AG10803 (cell line): ENCODE results near the gene PRIM1.

Source experiments
- DNase-seq: peaks from one replicate; pipeline ENCODE4 v3.0.0; 2010; ENCODE audit warnings: low read depth
- H3K4me3 ChIP-seq: 2 replicates; pipeline ENCODE4 v1.5.1; 2011; ENCODE audit warnings: mild to moderate bottlenecking, low read length, control low read depth
- TF ChIP-seq, protein P1 (sequence below): conservative IDR thresholded peaks from 2 replicates; pipeline ENCODE4 v1.5.1; 2011; ENCODE audit warnings: mild to moderate bottlenecking, low read length, control low read depth, inconsistent platforms

PRIM1 gene

DNA sequence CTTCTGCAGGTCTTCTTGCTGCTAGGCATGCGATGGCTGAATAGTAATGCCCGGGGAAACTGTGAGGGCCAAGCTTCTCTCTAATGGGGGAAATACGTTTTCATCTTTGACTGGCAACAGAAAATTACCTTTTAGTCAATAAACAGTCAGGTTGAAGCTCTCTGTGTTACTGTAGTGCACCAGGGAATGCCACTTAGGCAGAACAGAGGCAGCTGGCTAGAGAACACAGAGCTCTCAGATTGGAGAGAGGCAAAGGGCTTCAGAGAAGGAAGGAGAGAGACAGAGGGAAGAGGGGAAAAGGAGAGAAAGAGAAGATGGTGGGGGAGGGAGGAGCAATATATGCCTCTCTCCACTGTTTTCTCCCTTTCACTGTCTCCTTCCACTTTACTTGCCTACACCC is 17.7 kb upstream of the PRIM1 start:
- TF ChIP-seq, protein P1, sequence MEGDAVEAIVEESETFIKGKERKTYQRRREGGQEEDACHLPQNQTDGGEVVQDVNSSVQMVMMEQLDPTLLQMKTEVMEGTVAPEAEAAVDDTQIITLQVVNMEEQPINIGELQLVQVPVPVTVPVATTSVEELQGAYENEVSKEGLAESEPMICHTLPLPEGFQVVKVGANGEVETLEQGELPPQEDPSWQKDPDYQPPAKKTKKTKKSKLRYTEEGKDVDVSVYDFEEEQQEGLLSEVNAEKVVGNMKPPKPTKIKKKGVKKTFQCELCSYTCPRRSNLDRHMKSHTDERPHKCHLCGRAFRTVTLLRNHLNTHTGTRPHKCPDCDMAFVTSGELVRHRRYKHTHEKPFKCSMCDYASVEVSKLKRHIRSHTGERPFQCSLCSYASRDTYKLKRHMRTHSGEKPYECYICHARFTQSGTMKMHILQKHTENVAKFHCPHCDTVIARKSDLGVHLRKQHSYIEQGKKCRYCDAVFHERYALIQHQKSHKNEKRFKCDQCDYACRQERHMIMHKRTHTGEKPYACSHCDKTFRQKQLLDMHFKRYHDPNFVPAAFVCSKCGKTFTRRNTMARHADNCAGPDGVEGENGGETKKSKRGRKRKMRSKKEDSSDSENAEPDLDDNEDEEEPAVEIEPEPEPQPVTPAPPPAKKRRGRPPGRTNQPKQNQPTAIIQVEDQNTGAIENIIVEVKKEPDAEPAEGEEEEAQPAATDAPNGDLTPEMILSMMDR = no peak
- H3K4me3 ChIP-seq = no peak overlapping the region
- no peak for DNase-seq

DNA sequence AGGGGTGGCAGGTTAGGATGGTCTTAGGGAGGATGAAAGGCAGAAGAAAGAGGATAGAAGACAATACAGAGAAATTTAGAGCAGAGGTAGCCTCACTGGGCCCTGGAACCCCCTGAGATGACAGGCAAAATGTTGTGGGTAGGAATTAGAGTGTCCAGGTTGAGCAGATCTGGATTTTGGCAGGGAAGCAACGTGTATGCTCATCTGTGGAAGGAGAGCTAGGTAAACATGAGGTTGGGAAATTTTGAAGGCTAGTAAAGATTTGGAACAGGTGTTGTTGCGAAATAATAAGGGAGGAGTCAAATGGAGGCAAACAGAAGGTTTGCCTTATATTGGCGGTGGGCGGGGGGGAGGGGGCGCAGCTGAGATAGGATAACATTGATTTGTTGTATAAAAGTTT is 16.3 kb upstream of the PRIM1 start:
- DNase-seq = no peak
- TF ChIP-seq, protein P1 = no peak

GRCh38 chr12:56766535-56766934 is 14.4 kb upstream of the PRIM1 start:
- no peak for DNase-seq
- H3K4me3 ChIP-seq = no peak overlapping the region
- TF ChIP-seq, protein P1 = no peak

More for the DNA sequence above, 16.3 kb upstream of the PRIM1 start:
- H3K4me3 ChIP-seq = no peak overlapping the region

- no peak overlapping the region for H3K4me3 ChIP-seq
- TF ChIP-seq, protein P1 = no peak
- DNase-seq = peak; percentile 37
These were observed 11.9 kb upstream of the PRIM1 start for GRCh38 chr12:56763753-56764657.

- H3K4me3 ChIP-seq = no peak overlapping the region
- DNase-seq = no peak
- TF ChIP-seq, protein P1 = no peak
These were observed 9.7 kb upstream of the PRIM1 start for GRCh38 chr12:56761812-56762211.

GRCh38 chr12:56760460-56760859 is 8.3 kb upstream of the PRIM1 start:
- no peak overlapping the region for H3K4me3 ChIP-seq
- no peak for DNase-seq
- TF ChIP-seq, protein P1 = no peak
